Transverse colon (tissue), 4 donors: ENCODE measurements around the gene SNF8.

ENCODE experiments used
- CTCF ChIP-seq, 5 experiments: fragments of 200-600 bp in 3 of 5; fragments of 450-650 bp in 2 of 5; sonication (generic) in 3 of 5; IDR thresholded peaks; 1 replicate in 2 of 5; 2 replicates in 3 of 5; pipeline ENCODE4 v1.5.1; 2016 to 2017; ENCODE audit warnings: antibody characterized with exemption in 5 of 5, inconsistent platforms in 3 of 5, mild to moderate bottlenecking in 2 of 5, moderate library complexity in 1 of 5
- POLR2AphosphoS5 ChIP-seq, 3 donors: sonication (generic); formaldehyde crosslinking; IDR thresholded peaks; one replicate each; pipeline ENCODE4 v1.6.1; 2016; ENCODE audit warnings: antibody characterized with exemption in 3 of 3

GRCh38 chr17:48952904-48953303, 8.3 kb upstream of the SNF8 start:
- TF ChIP-seq POLR2AphosphoS5 (IDR thresholded peaks at IDR 0.05) (no peak), CTCF (IDR thresholded peaks at IDR 0.05) (no peak)
